GM21528 (cell line): Measurements from ENCODE around the gene KRT79.
"Not testable (repeated sequence)": the region's sequence is repeated elsewhere in the genome, so short reads cannot be mapped to it uniquely, and the experiment has no call there.

ENCODE experiments used
- ATAC-seq: cut with Tn5 transposase; IDR thresholded peaks from one replicate; pipeline ENCODE4 v1.9.1; 2021; ENCODE audit warnings: mild to moderate bottlenecking, moderate library complexity; ENCODE audit not compliant: unreplicated experiment, low FRiP score

The KRT79 gene

GRCh38 chr12:52861511-52861910 is 27.4 kb upstream of the KRT79 start:
- no peak for ATAC-seq

GRCh38 chr12:52860102-52860823 is 26.2 kb upstream of the KRT79 start:
- no peak for ATAC-seq

- ATAC-seq, result no peak
Observed at GRCh38 chr12:52857500-52857899, 23.4 kb upstream of the KRT79 start.

GRCh38 chr12:52856787-52857186 is 22.7 kb upstream of the KRT79 start:
- no peak for ATAC-seq

GRCh38 chr12:52856077-52856476 is 22.0 kb upstream of the KRT79 start:
- not testable (repeated sequence) for ATAC-seq

- ATAC-seq, result no peak
Observed at GRCh38 chr12:52851787-52852186, 17.7 kb upstream of the KRT79 start.

GRCh38 chr12:52850681-52851080 is 16.6 kb upstream of the KRT79 start:
- no peak for ATAC-seq

GRCh38 chr12:52849511-52849910 is 15.4 kb upstream of the KRT79 start:
- ATAC-seq, result no peak

GRCh38 chr12:52848661-52849255 is 14.6 kb upstream of the KRT79 start, which contains the start of gene KRT78:
KRT78 (minus strand) TSS chr12:52848994; CDS start chr12:52848930, 64 bp downstream.
- no peak for ATAC-seq

- ATAC-seq, result no peak
Observed at GRCh38 chr12:52847335-52848102, 13.4 kb upstream of the KRT79 start.

- ATAC-seq, result no peak
Observed at GRCh38 chr12:52846356-52846970, 12.4 kb upstream of the KRT79 start.

- no peak for ATAC-seq
Observed at GRCh38 chr12:52845946-52846345, 11.8 kb upstream of the KRT79 start.

- no peak for ATAC-seq
Observed at GRCh38 chr12:52844386-52844785, 10.3 kb upstream of the KRT79 start.

- no peak for ATAC-seq
Observed at GRCh38 chr12:52839436-52840105, 5.5 kb upstream of the KRT79 start.

- ATAC-seq, result no peak
Observed at GRCh38 chr12:52838609-52839435, 4.7 kb upstream of the KRT79 start.

- no peak for ATAC-seq
Observed at GRCh38 chr12:52837781-52838608, 3.9 kb upstream of the KRT79 start.

- no peak for ATAC-seq
Observed at GRCh38 chr12:52837413-52837741, 3.3 kb upstream of the KRT79 start.

GRCh38 chr12:52836491-52837412 is 2.6 kb upstream of the KRT79 start:
- no peak for ATAC-seq
